H1 (cell line): ENCODE measurements around the gene MRPS18B. TPM values are rescaled to one million over a fixed set of nuclear protein-coding genes. Genes with fewer than 3 reads are reported as not detected.

Source experiments
- CREB1 ChIP-seq: IDR thresholded peaks from 2 replicates; pipeline ENCODE4 v1.6.1; 2012; ENCODE audit warnings: inconsistent platforms
- EP300 ChIP-seq, 2 experiments: IDR thresholded peaks; 1 replicate in 1 of 2; 2 replicates in 1 of 2; pipeline ENCODE4 v1.6.1; 2011 to 2012; ENCODE audit warnings: low read depth in 2 of 2, low read length in 2 of 2, mild to moderate bottlenecking in 2 of 2, borderline replicate concordance in 1 of 2, inconsistent platforms in 1 of 2, moderate library complexity in 1 of 2
- KDM5A ChIP-seq: fragments of 200-600 bp; IDR thresholded peaks from 2 replicates; pipeline ENCODE4 v1.7.1; 2012; ENCODE audit warnings: mild to moderate bottlenecking, low read length, inconsistent platforms, mixed read lengths
- MAFK ChIP-seq: IDR thresholded peaks from 2 replicates; pipeline ENCODE4 v1.6.1; 2012; ENCODE audit warnings: low read depth, mild to moderate bottlenecking, improper control_type of control experiment, low read length
- RBBP5 ChIP-seq: IDR thresholded peaks from 2 replicates; pipeline ENCODE4 v1.7.1; 2012; ENCODE audit warnings: low read depth, mild to moderate bottlenecking, inconsistent platforms, low read length, moderate library complexity, borderline replicate concordance
- SAP30 ChIP-seq: fragments of 300-600 bp; sonication (generic); IDR thresholded peaks from 2 replicates; pipeline ENCODE4 v1.7.1; 2012; ENCODE audit warnings: low read length, moderate library complexity, mild to moderate bottlenecking, inconsistent platforms; ENCODE audit not compliant: insufficient read depth, insufficient replicate concordance
- SP1 ChIP-seq: IDR thresholded peaks from 2 replicates; pipeline ENCODE4 v1.6.1; 2011; ENCODE audit warnings: low read depth, low read length
- SP4 ChIP-seq: IDR thresholded peaks from 2 replicates; pipeline ENCODE4 v1.6.1; 2012; ENCODE audit warnings: low read length, inconsistent platforms
- USF2 ChIP-seq: IDR thresholded peaks from 2 replicates; pipeline ENCODE4 v1.6.1; 2011; ENCODE audit warnings: low read length, improper control_type of control experiment
- YY1 ChIP-seq: IDR thresholded peaks from 2 replicates; pipeline ENCODE4 v1.6.1; 2011; ENCODE audit warnings: low read depth, mild to moderate bottlenecking, low read length
- polyA plus RNA-seq, 7 experiments: library from polyadenylated mRNA; depleted of rRNA in 3 of 7; stranded (reverse) in 5 of 7; unstranded in 2 of 7; fragments of >200 nt in 5 of 7; fragments of 200-250 nt in 2 of 7; gene quantifications; 1 replicate in 5 of 7; 2 replicates in 1 of 7; 4 replicates in 1 of 7; pipeline versions ENCODE4 v1.2.1 to v1.2.3, GENCODE V29; 2011 to 2013; ENCODE audit warnings: missing spikeins in 2 of 7, mixed read lengths in 2 of 7
- total RNA-seq: library from RNA; stranded (reverse); fragmentation: NEBNext Ultra II Directional; extraction: Animal tissue kit (Norgen Biotek cat#: 25700); gene quantifications from 2 replicates; pipeline ENCODE4 v1.2.1, GENCODE V29; 2021

MRPS18B gene
- total and polyA plus RNA-seq, 2 of the 8 experiments (the other 6 are each of a cell fraction or from before 2014, with no cell fraction given): 57.8 to 83.3 TPM

GRCh38 chr6:30568245-30568644, 49.4 kb upstream of the MRPS18B start (continued):
- TF ChIP-seq CREB1 (no peak), YY1 (no peak), KDM5A (no peak), SP4 (no peak), SAP30 (no peak), EP300 (IDR thresholded peaks at IDR 0.05; ENCODE audit: borderline replicate concordance in 1 of 2, low read depth in 2 of 2, low read length in 2 of 2) (no peak), USF2 (no peak), RBBP5 (no peak), SP1 (no peak), MAFK (no peak)
- TF ChIP-seq, all 59 proteins: peak for 0
